Kidney (tissue), 14 donors: Measurements from ENCODE around the gene CD300A. TPM values are rescaled to one million over a fixed set of nuclear protein-coding genes. Genes with fewer than 3 reads are reported as not detected.
"Not testable (repeated sequence)": the region's sequence is repeated elsewhere in the genome, so short reads cannot be mapped to it uniquely, and the experiment has no call there.

Experiments
- DNase-seq, 5 donors: peaks; one replicate each; pipeline ENCODE4 v3.0.0-alpha.2; 2013 to 2020
- FAIRE-seq: peaks from 2 replicates; lab custom pipeline; 2012; peaks lifted over from hg19 to GRCh38; lab: Jason Lieb, UNC
- H3K27ac ChIP-seq, 2 donors: one replicate each; pipeline ENCODE4 v1.7.0; 2013; ENCODE audit warnings: low read depth in 2 of 2, low read length in 2 of 2, inconsistent platforms in 1 of 2
- H3K27me3 ChIP-seq: one replicate; pipeline ENCODE4 v1.7.1; 2013; ENCODE audit warnings: low read length, inconsistent platforms; ENCODE audit not compliant: control insufficient read depth, insufficient read depth
- H3K36me3 ChIP-seq, 3 donors: one replicate each; pipeline versions ENCODE4 v1.7.0 to v1.7.1; 2013; ENCODE audit warnings: low read length in 3 of 3, control low read depth in 1 of 3, inconsistent platforms in 1 of 3; ENCODE audit not compliant: insufficient read depth in 3 of 3, control insufficient read depth in 2 of 3
- H3K4me1 ChIP-seq, 3 donors: one replicate each; pipeline versions ENCODE4 v1.7.0 to v1.7.1; 2013; ENCODE audit warnings: low read length in 3 of 3, inconsistent platforms in 1 of 3, low read depth in 1 of 3; ENCODE audit not compliant: control insufficient read depth in 2 of 3, insufficient read depth in 2 of 3
- H3K4me3 ChIP-seq, 3 donors: one replicate each; pipeline versions ENCODE4 v1.7.0 to v1.8.1; 2013; ENCODE audit warnings: low read length in 3 of 3, control low read depth in 1 of 3, inconsistent platforms in 1 of 3
- H3K9ac ChIP-seq, 3 donors: one replicate each; pipeline versions ENCODE4 v1.7.0 to v1.7.1; 2013; ENCODE audit warnings: low read length in 3 of 3, control low read depth in 1 of 3, inconsistent platforms in 1 of 3
- H3K9me3 ChIP-seq, 3 donors: one replicate each; pipeline versions ENCODE4 v1.7.0 to v1.7.1; 2013; ENCODE audit warnings: low read length in 3 of 3, control low read depth in 1 of 3, inconsistent platforms in 1 of 3; ENCODE audit not compliant: control insufficient read depth in 2 of 3, insufficient read depth in 1 of 3
- intact Hi-C: fragments of 100-400 bp; cut with DNase I; formaldehyde crosslinking; loops from one replicate; pipeline ENCODE4 v1.11.1; 2022
- polyA plus RNA-seq: library from polyadenylated mRNA; stranded (reverse); fragments of 350-450 nt; fragmentation: Illumina TruSeq; extraction: RNeasy Lipid Tissue Mini Kit (QIAGEN cat#74804); gene quantifications from one replicate; pipeline ENCODE4 v1.2.3, GENCODE V29; 2014; ENCODE audit warnings: low read depth, low replicate concordance; ENCODE audit not compliant: insufficient read depth
- total RNA-seq: library from RNA; stranded (reverse); fragmentation: NEBNext Ultra II Directional; extraction: Animal tissue kit (Norgen Biotek cat#: 25700); gene quantifications from one replicate; pipeline ENCODE4 v1.2.1, GENCODE V29; 2021
- TF ChIP-seq, protein P1 (sequence below): IDR thresholded peaks from 3 replicates; pipeline ENCODE4 v1.5.1; 2012; ENCODE audit warnings: mild to moderate bottlenecking, moderate library complexity, borderline replicate concordance; ENCODE audit not compliant: insufficient read depth; ENCODE audit errors: extremely low read depth
- donor health status: control.
- donor health status: control.
- donor health status: control.
- donor health status: control.
- donor health status: control.
- donor health status: DM: yes; HTN: yes; CAD: no.
- donor health status: Normal renal cell carcinoma (clear cell type).

Gene CD300A
- total and polyA plus RNA-seq, 2 donors from 2014 or later, result 3.1 to 8.2 TPM

DNA sequence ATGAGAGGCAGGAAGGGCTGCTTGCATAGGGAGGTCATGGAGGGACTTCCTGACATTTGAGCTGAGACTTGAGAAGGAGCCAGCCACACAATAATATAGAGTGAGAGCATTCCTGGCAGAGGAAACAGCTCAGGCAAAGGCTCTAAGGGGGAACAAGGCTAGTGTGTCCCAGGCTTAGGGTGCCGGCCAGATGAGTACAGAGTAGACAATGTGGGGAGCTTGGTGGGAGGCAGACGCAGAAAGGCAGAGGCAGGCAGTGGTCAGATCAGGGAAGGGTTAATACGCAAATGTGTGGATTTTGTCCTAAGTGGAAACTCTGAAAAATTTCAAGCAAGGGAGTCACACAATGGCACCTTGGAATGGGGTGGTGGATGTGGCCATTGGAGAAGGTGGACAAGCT, 33.6 kb downstream of the CD300A start:
- FAIRE-seq, result no peak
- DNase-seq, result no peak
- Histone ChIP-seq H3K9me3 (no peaks in the 10 kb centered on the region), H3K4me1 (no peaks in the 10 kb centered on the region), H3K27ac (no peak overlapping the region), H3K4me3 (no peak overlapping the region), H3K9ac (no peak overlapping the region), H3K27me3 (no peaks in the 10 kb centered on the region), H3K36me3 (no peaks in the 10 kb centered on the region)
- intact Hi-C loops, result no loop called here
- TF ChIP-seq, protein P1, sequence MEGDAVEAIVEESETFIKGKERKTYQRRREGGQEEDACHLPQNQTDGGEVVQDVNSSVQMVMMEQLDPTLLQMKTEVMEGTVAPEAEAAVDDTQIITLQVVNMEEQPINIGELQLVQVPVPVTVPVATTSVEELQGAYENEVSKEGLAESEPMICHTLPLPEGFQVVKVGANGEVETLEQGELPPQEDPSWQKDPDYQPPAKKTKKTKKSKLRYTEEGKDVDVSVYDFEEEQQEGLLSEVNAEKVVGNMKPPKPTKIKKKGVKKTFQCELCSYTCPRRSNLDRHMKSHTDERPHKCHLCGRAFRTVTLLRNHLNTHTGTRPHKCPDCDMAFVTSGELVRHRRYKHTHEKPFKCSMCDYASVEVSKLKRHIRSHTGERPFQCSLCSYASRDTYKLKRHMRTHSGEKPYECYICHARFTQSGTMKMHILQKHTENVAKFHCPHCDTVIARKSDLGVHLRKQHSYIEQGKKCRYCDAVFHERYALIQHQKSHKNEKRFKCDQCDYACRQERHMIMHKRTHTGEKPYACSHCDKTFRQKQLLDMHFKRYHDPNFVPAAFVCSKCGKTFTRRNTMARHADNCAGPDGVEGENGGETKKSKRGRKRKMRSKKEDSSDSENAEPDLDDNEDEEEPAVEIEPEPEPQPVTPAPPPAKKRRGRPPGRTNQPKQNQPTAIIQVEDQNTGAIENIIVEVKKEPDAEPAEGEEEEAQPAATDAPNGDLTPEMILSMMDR, result no peak

DNA sequence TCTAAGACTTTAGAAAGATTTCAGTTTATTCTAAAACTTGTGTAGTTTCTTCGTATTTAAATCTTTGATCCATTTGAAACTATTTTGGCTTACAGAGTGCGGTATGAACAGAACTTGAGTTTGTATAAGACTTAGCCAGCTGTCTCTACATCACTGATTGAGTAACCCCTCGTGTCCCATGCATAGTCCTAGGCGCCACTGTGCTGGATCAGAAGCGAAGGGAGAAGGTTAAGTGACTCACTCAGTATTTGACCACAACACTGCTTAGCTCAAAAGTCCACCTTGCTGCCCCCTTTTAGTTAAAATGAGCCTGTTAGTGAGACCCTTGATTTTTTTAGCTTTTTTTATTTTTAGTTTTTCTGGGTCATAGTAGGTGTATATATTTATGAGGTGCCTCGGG, 36.4 kb downstream of the CD300A start:
- no peaks in the 10 kb centered on the region for H3K36me3 ChIP-seq

DNA sequence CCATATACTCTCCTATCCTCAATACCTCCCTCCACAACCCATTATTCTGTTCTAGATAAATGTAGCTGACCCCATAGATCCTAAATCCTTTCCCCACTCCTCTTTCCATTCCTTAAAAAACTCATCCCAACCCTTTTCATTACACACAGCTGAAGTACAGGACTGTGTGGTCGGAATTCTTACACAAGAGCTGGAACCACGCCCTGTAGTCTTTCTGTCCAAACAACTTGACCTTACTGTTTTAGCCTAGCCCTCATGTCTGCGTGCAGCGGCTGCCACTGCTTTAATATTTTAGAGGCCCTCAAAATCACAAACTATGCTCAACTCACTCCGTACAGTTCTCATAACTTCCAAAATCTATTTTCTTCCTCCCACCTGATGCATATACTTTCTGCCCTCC, 37.5 kb downstream of the CD300A start:
- intact Hi-C loops, H3K27me3 ChIP-seq, H3K36me3 ChIP-seq, H3K9me3 ChIP-seq, FAIRE-seq, H3K9ac ChIP-seq, H3K4me3 ChIP-seq, H3K4me1 ChIP-seq, H3K27ac ChIP-seq, DNase-seq: not testable (repeated sequence)

More for the DNA sequence above, 36.4 kb downstream of the CD300A start:
- intact Hi-C loops, result no loop called here
- no peaks in the 10 kb centered on the region for H3K4me1 ChIP-seq
- H3K27ac ChIP-seq, result no peak overlapping the region
- FAIRE-seq (no peak), DNase-seq (no peak)
- H3K27me3 ChIP-seq, result no peaks in the 10 kb centered on the region
- no peaks in the 10 kb centered on the region for H3K9me3 ChIP-seq
- TF ChIP-seq, protein P1, result no peak
- H3K9ac ChIP-seq, result no peak overlapping the region
- no peak overlapping the region for H3K4me3 ChIP-seq

DNA sequence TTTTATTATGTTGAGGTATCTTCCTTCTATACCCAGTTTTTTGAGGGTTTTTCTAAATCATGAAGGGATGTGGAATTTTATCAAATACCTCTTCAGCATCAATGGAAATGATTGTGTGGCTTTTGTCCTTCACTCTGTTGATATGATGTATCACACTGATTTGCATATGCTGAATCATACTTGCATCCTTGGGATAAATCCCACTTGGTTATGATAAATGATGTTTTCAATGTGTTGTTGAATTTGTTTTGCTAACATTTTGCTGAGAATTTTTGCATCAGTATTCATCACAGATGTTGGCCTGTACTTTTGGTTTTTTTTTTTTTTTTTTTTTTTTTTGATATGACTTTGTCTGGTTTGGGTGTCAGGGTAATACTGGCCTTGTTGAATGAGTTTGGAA, 41.7 kb downstream of the CD300A start:
- intact Hi-C loops, result no loop called here
- no peaks in the 10 kb centered on the region for H3K36me3 ChIP-seq
- FAIRE-seq (no peak), DNase-seq (no peak)
- no peaks in the 10 kb centered on the region for H3K9me3 ChIP-seq
- no peaks in the 10 kb centered on the region for H3K27me3 ChIP-seq
- no peak overlapping the region for H3K4me3 ChIP-seq
- TF ChIP-seq, protein P1, result no peak
- H3K27ac ChIP-seq, result no peak overlapping the region
- H3K9ac ChIP-seq, result no peak overlapping the region
- no peaks in the 10 kb centered on the region for H3K4me1 ChIP-seq
